GM12865 (cell line): ENCODE data around the gene ZNF771.

Experiments
- DNase-seq: peaks from one replicate; pipeline ENCODE4 v3.0.0; 2010; ENCODE audit warnings: low read depth
- H3K4me3 ChIP-seq: 2 replicates; pipeline ENCODE4 v1.5.1; 2011; ENCODE audit warnings: mild to moderate bottlenecking, low read depth, low read length, control low read depth
- CTCF ChIP-seq: IDR thresholded peaks from 2 replicates; pipeline ENCODE4 v1.5.1; 2011; ENCODE audit warnings: low read length, control low read depth, low read depth, inconsistent platforms; ENCODE audit not compliant: insufficient read depth; ENCODE audit errors: missing control alignments

Gene ZNF771

GRCh38 chr16:30399435-30400186 is 7.8 kb upstream of the ZNF771 start:
- peak overlapping the region; percentile 72 for H3K4me3 ChIP-seq
- no peak for DNase-seq
- no peak for TF ChIP-seq CTCF

GRCh38 chr16:30401768-30402425 is 5.5 kb upstream of the ZNF771 start:
- no peak overlapping the region for H3K4me3 ChIP-seq
- TF ChIP-seq CTCF = no peak
- DNase-seq = no peak

- H3K4me3 ChIP-seq = peak overlapping the region; percentile 83
- no peak for TF ChIP-seq CTCF
- no peak for DNase-seq
Measured at GRCh38 chr16:30406795-30407101, 658 bp upstream of the ZNF771 start.

GRCh38 chr16:30407804-30408534 is 563 bp downstream of the ZNF771 start:
- no peak for DNase-seq

GRCh38 chr16:30409125-30410060 is 2.0 kb downstream of the ZNF771 start:
- DNase-seq = peak; percentile 91
- H3K4me3 ChIP-seq = no peak overlapping the region
- TF ChIP-seq CTCF = peak; percentile 96

More at GRCh38 chr16:30407804-30408534, 563 bp downstream of the ZNF771 start:
- no peak for TF ChIP-seq CTCF
- peak overlapping the region; percentile 83 for H3K4me3 ChIP-seq

DNA sequence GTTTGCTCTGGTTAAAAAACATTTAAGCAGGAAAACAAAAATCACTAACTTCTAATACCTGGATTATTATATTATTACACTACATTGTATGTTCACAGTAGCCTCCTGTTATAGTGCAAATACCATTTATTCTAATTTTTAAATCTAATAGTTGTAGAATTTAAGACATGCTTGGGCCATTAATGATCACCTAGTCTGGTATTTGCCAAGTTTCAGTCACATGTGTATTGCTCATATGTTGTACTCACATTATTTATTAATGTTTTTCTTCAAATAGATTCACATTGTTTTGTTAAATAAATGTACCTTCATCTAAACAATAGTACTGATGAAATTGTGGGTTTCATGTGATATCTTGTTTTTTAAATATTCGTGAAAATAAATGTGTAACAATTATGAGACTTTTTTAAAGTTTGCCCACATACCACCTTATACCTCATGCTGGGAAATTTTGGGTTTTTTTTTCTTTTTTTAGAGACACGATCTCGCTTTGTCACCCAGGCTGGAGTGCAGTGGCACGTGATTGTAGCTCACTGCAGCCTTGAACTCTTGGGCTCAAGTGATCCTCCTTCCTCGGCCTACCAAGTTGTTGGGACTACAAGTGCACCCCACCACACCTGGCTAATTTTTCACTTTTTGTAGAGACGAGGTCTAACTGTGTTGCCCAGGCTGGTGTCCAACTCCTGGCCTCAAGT is 5.9 kb downstream of the ZNF771 start:
- no peak for DNase-seq
- no peak for TF ChIP-seq CTCF
- no peak overlapping the region for H3K4me3 ChIP-seq
